SKM-1 treated with dmso at 0.1 percent for 144 hours (cell line): ENCODE measurements around the gene CUTA.

Experiments
- DNase-seq: peaks from one replicate; lab custom pipeline; 2025; ENCODE audit not compliant: unreplicated experiment; lab: John Stamatoyannopoulos, UW

CUTA gene, protein sequence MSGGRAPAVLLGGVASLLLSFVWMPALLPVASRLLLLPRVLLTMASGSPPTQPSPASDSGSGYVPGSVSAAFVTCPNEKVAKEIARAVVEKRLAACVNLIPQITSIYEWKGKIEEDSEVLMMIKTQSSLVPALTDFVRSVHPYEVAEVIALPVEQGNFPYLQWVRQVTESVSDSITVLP

DNA sequence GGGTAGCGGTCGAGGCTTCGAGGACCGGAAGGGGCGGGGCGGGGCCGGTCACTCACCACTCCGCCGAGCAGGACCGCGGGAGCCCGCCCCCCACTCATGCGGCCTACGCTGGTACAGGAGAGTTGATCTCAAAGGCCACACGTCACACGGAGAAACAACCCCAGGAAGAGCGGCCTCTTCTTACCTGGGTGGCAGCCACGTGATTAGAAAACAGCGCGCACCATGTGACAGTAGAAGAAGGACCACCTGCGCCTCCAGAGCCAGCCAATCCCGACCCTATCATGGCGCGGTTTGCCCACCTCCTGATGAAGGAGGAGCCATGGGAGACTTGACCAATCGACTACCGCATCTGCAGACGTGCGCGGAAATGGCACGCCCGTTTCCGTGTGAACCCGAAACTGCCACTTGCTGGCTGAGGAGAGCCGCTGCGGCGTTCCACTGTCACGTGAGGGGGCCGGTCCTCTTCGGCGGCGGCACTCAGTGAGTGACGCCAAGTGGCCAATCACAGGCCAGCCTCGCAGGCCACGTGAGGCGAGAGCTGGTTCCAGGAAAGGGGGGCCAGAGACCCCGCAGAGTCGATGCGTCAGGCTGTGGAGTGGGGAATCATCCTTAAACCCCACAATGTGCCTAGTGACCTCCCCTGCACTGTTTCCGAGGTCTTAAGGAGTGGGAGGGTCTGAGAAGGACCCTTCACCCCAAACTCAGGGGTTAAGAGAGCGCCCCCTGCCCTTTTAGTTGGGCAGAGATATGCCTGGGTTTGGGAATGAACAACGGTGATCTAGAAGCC is at the start of gene CUTA:
Gene CUTA (minus strand): TSS at position 205 of the 787 bp plus-strand sequence. CDS start 107 bp downstream, at position 98.
- DNase-seq, result peak; percentile 98

DNA sequence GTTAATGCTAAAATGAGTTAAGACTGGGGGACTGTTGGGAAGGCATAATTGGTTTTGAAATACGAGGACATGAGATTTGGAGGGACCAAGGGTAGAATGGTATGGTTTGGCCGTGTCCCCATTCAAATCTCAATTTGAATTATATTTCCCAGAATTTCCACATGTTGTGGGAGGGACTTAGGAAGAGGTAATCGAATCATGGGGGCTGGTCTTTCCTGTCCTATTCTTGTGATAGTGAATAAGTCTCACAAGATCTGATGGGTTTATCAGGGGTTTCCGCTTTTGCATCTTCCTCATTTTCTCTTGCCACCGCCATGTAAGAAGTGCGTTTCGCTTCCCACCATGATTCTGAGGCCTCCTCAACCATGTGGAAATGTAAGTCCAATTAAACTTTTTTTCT is 49.2 kb upstream of the CUTA start:
- DNase-seq, result no peak

DNA sequence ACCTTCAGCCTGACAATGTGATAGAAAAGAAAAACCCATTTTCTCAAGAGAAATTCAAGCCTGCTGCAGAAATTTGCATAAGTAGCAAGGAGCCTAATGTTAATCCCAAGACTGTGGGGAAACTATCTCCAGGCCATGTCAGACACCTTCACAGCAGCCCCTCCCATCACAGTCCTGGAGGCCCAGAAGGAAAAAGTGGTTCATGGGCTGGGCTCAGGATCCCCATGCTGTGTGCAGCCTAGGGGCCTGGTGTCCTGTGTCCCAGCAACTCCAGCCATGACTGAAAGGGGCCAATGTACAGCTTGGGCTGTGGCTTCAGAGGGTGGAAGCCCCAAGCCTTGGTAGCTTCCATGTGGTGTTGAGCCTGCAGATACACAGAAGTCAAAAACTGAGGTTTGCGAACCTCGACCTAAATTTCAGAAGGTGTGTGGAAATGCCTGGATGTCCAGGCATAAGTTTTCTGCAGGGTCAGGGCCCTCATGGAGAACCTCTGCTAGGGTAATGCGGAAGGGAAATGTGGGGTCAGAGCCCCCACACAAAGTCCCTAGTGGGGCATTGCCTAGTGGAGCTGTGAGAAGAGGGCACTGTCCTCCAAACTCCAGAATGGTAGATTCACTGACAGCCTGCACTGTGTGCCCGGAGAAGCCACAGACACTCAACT is 48.3 kb upstream of the CUTA start:
- no peak for DNase-seq

DNA sequence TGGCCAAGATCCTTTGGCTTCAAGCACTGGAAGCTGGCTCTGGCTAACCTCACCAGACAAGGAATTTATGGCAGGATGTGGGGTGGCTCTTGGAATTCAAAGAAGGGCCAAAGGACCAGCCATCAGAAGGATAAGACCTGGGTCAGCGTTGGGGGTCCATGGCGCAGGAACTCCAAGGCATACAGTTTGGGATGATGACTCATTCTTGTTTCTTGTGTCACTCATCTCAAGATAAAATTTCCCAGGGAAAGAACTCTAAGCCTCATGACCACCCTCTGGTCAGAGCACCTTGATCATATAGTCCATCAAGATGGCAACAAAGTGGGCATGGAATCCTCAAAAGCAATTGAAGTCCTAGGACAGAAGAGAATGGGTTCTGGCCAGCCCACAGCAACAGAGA is 41.3 kb upstream of the CUTA start:
- no peak for DNase-seq

DNA sequence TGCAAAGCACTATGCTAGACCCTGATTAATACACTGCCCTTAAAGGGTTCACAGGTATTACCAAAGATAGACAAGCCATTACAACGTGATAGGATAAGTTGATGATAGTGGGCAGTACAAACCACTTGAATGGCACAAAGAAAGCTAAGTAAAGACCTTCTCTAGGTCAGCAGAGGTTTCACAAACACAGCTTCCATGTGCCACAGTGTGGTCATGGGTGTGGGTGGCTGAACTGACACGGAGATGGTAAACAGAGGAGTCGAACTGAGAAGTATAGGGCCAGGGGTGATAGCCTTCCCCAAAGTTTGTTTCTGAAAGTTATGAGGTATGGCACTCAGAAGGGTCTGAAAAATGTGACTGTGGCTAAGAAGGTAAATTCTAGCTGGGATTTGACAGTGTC is 40.8 kb upstream of the CUTA start:
- no peak for DNase-seq

DNA sequence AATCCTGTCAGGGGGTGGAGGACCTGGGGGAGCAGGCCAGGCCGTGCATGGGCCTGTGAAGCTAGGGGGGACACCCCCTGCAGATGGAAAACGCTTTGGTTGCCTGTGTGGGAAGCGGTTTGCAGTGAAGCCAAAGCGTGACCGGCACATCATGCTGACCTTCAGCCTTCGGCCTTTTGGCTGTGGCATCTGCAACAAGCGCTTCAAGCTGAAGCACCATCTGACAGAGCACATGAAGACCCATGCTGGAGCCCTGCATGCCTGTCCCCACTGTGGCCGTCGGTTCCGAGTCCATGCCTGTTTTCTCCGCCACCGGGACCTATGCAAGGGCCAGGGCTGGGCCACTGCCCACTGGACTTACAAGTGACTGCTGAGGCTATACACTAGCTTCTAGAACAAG is 38.2 kb upstream of the CUTA start:
- no peak for DNase-seq

DNA sequence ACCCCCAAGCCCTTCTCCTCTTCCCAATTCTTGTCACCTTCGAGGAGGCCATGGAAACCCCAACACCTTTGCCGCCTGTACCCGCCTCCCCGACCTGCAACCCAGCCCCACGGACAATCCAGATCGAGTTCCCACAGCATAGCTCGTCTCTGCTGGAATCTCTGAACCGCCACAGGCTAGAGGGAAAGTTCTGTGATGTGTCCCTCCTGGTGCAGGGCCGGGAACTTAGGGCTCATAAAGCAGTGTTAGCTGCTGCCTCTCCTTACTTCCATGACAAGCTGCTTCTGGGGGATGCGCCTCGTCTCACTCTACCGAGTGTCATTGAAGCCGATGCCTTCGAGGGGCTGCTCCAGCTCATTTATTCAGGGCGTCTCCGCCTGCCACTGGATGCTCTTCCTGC is 37.1 kb upstream of the CUTA start:
- no peak for DNase-seq

DNA sequence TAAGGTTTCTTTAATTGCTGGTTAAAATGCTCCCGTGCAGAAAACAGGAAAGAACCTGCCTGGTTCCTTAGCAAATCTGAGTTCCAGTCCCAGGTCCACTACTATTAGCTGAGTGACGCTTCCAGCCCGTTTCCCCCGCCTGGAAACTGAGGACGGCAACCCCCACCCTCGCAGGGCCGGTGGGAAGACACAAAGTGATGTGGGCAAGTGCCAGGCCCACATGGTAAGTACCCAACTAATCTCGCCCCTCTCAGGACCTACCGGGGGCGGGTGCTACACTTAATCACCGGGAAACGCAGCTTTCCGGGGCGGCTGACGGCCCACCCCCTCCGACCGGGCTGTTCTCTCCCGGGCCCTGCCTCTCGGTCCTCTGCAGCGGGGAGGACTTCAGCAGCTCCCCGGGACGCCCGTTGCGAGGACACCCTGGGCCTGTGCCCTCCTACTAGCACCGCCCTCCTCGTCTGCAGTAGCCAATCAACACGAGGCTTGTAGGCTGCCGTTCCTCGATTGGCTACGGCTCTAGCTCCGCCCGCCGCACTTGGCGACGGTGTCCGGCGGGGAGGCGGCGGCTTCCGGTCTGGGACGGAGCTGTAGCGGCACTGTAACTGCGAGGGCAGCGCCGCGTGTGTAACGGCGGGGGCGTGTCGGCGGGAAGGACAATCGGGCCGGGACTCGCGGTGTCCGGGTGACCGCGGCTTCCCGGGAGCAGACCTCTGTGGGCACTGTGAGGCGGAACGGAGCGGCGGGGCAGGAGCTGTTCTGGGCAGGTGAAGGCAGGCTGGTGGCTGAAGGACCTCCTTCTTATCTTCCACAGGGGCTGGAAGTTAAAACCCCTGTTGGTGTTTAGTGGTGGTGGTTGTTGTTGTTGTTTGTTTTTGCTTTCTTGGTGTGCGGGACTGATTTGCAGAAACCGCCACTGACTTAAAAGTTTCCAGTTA is 36.4 kb upstream of the CUTA start, which contains the start of gene ZBTB9:
Gene ZBTB9 (plus strand): TSS at position 568 of the 938 bp plus-strand sequence. CDS start 525 bp downstream, outside the sequence.
- DNase-seq, result peak; percentile 95

DNA sequence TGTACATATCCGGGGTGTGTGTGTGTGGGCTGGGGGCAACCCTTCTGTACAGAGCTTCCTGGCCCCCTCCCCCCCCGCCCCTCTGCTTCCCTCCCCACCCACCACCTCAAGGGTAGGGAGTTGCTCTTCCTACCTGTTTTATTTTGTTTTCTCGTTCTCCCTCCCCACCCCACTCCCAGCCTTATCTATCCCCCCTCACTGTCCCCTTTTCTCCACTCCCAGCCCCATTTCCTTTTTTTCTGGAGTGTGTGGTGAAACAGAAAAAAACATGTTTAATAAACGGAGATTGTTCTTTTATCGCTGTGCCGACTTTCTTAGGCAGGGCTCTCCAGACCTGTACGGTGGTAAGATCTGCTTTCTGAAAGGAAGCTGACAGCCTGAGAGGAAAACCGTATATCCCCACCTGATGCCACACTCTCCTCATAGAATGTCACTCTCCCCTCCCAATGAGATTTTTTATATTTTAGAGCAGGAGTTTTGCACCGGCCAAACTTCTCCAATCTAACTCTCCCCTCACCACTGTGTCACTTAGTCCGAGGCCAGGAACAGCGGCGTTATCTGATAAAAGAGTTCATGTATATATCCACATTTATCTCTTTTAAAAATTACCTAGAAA is 35.6 kb upstream of the CUTA start:
- no peak for DNase-seq

DNA sequence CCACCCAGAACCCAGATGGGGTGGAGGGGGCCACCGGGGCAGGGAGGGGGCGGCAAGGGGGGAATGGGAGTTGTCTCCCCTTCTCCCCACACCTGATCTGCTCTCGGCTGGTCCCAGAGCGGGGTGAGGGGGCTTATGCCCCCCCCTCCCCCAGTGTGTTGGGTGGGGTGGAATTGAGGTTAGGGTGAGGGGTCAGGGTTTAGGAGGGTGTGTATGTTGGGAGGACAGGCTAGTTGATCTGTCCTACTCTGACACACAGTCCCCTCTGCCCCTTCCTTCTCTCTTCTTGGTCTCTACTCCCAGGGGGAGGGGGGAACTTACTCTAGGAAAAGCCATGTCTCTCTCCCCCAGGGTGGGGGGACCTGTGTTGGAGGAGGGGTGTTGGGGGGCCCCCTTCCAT is 34.6 kb upstream of the CUTA start:
- no peak for DNase-seq

DNA sequence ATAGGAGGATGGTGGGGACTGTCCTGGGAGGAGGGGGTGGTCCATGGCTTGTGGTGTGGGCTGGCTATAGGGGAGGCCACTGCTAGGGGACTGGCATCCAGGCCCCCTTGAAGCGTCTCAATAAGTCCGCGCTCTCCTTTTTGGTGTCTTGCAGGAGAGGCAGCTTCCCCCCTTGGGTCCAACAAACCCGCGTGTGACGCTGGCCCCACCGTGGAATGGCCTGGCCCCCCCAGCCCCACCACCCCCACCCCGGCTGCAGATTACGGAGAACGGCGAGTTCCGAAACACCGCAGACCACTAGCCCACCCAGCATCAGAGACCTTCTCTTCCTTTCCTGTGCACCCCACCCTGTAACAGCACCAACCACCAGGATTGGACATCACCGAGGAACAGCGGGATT is 33.7 kb upstream of the CUTA start:
- DNase-seq, result no peak

DNA sequence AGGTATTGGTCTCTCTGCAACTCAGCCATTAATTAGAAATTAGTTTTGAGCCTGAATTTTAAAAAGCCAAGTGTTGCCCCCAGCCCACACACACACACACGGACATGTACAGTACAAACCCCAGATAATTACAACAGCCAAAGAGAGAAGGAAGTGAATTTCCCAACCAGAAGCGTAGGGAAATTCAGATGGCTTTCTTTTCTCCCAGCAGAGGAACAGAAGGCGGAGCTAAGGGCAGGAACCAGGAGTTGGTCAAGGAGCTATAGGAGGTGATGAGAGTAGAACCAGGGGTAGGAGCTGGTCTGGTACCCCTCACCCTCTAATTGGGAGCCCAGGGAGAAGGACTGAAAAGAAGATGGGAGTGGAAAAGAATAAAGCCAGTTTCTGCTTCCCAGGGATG is 32.5 kb upstream of the CUTA start:
- DNase-seq, result peak; percentile 35

DNA sequence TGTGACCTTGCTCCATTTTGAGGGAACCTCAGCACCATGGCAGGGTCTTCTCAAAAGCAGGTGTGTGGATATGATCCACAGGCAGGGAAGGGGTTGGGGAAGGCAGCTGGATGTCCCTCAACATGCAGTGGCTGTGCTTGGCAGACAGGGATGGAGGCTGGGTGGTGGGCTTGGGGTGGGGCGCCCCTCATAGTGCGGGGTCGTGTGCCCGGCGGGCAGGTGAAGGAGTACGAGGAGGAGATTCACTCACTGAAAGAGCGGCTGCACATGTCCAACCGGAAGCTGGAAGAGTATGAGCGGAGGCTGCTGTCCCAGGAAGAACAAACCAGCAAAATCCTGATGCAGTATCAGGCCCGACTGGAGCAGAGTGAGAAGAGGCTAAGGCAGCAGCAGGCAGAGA is 28.4 kb upstream of the CUTA start:
- DNase-seq, result no peak

DNA sequence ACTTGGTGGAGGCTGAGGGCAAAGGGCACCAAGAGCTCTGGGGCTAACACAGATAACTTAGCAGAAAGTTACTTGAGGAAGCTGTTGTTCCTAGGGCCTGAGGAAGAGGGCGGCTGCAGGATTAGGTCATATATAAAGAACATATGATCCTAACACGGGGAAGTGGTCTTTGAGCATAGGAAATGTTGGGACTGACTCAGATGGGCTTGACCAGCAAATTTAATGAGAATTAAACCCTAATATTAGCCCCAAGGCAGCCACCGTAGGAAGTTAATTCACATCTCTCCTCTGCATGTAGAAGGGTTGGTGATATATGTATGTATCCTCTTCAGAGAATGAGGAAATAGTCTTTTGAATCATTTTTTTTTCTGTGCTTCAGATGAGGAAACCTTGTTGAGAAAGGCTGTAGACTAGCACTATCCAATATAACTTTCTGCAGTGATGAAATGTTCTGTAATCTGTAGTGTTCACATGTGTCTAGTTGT is 27.3 kb upstream of the CUTA start:
- DNase-seq, result peak; percentile 80

DNA sequence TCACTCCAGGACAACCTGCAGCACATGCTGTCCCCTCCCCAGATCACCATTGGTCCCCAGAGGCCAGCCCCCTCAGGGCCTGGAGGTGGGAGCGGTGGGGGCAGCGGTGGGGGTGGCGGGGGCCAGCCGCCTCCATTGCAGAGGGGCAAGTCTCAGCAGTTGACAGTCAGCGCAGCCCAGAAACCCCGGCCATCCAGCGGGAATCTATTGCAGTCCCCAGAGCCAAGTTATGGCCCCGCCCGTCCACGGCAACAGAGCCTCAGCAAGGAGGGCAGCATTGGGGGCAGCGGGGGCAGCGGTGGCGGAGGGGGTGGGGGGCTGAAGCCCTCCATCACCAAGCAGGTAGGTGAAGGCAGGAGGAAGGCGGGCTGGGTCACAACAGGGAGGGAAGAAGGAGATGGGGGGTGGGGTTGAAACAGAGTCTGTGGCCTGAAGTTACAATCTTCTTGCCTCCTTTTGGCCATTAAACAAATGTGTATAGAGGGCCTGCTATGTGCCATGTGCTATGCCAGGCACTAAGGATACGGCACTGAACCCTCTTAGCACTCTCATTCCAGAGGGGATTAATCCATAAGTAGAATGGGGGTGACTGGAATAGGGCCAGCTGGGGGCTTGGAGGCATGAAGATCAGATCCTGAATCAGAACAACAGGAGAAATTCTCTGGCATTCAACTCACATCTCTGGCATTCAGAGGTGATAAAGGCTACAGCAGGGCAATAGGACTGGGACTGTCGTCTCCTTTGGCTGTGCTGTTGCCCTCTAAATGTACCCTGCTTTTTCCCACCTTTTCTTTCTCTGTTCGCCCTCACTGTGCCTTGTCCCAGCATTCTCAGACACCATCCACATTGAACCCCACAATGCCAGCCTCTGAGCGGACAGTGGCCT is 26.0 kb upstream of the CUTA start:
- no peak for DNase-seq

DNA sequence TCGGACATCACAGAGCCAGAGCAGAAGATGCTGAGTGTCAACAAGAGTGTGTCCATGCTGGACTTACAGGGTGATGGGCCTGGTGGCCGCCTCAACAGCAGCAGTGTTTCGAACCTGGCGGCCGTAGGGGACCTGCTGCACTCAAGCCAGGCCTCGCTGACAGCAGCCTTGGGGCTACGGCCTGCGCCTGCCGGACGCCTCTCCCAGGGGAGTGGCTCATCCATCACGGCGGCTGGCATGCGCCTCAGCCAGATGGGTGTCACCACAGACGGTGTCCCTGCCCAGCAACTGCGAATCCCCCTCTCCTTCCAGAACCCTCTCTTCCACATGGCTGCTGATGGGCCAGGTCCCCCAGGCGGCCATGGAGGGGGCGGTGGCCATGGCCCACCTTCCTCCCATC is 25.1 kb upstream of the CUTA start:
- DNase-seq, result no peak

DNA sequence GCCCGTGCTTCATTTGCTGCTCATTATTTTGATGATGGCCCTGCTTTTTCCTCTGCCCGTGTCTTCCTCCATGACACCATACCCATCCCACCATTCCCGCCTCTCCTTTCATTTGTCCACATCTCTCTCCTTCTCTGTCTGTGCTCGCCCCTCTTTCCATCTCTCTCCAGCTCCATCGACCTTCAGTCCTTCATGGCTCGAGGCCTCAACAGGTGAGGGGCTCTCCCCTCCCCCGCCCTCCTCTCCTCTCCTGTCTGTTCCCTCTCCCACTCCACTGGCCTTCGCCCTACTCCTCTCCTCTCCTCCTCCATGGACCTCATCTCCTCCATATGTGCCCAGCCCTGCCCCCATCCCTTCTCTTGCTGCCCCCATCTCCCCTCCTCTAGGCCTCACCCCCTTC is 24.4 kb upstream of the CUTA start:
- no peak for DNase-seq

DNA sequence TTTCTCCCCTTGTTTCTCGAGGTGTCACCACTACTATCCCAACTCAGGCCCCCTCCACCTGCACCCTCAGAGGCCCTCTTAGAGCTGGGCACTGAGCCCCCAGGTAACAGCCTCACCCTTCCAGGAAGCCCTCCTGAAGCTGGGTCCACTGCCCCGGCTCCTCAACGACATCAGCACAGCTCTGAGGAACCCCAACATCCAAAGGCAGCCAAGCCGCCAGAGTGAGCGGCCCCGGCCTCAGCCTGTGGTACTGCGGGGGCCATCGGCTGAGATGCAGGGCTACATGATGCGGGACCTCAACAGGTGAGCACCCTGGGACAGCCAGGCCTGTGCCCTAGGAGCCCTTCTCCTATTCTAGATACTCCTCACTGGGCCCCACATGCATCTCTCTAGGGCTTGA is 23.6 kb upstream of the CUTA start:
- no peak for DNase-seq

DNA sequence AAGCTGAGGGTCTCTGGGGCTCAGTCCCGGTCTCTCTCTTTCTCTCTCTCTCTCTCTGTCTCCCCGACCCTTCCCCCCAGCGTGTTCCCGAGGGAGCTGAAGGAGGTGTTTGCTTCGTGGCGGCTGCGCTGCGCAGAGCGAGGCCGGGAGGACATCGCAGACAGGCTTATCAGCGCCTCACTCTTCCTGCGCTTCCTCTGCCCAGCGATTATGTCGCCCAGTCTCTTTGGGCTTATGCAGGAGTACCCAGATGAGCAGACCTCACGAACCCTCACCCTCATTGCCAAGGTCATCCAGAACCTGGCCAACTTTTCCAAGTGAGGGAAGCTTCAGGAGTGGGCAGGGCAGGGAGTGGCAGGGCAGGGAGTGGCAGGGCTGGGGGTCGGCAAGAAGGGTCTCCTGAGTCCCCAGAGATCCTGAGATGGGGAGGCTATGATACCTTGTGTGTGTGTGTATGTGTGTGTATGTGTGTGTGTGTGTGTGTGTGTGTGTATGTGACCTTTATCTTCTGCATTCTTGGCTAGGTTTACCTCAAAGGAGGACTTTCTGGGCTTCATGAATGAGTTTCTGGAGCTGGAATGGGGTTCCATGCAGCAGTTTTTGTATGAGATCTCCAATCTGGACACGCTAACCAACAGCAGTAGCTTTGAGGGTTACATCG is 22.9 kb upstream of the CUTA start:
- DNase-seq, result no peak
